Activated CD4-positive, alpha-beta T cell treated with anti-CD3 and anti-CD28 coated beads for 48 hours (primary cell): ENCODE data around the gene GTF3C5.

Experiments used
- DNase-seq: peaks from one replicate; pipeline ENCODE4 v3.0.0-alpha.2; 2020

The GTF3C5 gene

DNA sequence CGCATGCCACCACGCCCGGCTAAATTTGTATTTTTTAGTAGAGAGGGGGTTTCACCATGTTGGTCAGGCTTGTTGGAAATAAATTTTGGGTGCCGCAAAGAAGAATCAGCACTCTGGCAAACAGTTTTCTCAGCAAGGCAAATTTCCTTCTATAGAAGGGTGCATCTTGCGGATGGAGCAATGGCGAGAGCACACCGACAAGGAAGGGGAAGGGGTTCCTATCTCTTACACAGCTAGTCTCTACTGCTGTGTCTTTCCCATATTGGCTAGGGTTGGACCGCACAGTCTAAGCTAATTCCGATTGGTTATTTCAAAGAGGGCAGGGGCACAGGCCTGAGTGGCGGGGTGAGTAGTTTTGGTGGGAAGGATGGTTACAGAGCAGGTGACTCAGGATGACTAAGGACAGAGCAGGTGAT, 707 bp downstream of the GTF3C5 start:
- peak; percentile 54 for DNase-seq

DNA sequence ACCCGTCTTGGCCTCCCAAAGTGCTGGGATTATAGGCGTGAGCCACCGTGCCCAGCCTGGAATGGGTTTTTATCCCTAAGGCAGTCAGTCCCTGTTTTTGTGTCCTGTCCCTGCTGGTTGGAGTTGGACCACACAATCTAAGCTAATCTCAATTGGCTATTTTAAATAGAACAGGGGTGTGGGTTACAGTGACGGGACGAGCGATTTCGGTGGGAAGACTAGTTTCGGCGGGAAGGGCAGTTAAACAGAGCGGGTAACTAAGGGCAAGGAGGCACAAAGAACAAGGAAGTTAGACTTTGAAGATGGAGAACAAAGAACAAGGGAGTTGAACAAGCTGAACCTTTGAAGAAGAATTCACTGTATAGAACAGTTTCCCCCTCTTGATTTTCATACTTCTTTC, 1.4 kb downstream of the GTF3C5 start:
- DNase-seq: no peak

DNA sequence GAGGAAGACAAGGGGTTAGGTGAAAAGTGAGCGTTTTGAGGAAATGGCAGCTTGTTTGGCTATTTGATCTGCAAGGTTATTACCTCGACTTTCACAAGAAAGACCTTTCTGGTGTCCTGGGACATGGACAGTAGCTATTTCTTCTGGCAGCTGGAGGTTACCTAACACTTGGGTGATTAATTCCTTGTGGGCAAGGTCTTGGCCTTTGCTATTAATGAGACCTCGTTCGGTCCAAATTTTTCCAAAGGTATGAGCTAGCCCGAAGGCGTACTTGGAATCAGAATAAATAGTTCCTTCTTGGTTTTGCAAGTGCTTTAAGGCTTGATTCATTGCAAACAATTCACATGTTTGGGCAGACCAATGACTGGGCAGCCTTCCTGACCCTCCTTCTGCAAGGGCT, 4.9 kb downstream of the GTF3C5 start:
- no peak for DNase-seq

DNA sequence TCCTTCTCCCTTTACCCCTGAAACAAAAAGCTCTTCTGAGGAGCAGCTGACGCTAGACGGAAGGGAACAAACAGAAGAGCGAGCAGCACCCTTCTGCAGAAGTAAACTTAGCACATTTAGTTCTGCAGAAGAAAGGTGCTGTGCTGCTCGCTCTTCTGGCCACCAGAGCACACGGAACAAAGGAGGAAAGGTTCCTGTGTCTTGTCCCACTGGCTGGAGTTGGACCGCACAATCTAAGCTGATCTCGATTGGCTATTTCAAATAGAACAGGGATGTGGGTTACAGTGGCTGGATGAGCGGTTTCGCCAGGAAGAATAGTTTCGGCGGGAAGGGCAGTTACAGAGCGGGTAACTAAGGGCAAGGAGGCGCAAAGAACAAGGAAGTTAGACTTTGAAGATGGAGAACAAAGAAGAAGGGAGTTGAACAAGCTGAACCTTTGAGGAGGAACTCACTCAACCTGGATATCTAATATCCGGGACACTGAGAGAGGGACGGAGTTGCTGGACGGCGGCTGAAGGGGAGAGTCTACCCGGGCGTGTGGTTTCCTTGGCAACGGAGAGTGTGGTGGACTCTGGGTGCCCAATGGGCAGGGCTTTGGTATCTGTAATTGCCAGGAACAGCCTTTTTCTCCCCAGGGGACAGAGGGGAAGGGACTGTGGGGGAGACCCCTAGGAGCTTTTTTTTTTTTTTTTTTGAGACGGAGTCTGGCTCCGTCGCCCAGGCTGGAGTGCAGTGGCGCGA, 7.1 kb downstream of the GTF3C5 start:
- DNase-seq: no peak

DNA sequence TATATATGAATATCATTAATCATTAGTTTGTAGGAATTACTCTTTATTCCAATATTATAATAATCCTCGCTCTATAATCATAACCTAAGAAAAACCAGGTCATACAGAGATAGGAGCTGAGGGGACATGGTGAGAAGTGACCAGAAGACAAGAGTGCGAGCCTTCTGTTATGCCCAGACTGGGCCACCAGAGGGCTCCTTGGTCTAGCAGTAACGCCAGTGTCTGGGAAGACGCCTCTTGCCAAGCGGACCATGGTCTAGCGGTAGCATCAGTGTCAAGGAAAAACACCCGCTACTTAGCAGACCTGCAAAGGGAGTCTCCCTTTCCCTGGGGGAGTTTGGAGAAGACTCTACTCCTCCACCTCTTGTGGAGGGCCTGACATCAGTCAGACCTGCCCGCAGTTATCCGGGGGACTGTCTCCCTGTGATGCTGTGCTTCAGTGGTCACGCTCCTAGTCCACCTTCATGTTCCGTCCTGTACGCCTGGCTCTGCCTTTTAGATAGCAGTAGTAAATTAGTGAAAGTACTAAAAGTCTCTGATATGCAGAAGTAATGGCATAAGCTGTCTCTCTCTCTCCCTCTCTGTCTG, 10.2 kb downstream of the GTF3C5 start:
- DNase-seq: peak; percentile 60

DNA sequence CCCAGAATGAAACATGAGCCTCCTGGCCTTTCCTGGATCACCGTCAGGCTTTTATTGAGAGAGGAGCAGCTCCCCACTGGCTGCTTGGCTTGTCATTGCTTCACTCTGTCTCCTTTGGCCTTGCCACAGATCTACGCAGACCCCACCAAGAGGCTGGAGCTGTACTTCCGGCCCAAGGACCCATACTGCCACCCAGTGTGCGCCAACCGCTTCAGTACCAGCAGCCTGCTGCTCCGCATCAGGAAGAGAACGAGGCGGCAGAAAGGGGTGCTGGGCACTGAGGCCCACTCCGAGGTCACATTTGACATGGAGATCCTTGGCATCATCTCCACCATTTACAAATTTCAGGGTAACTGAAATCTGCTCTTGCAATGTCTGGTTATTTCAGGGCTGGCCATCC, 11.2 kb downstream of the GTF3C5 start:
- DNase-seq: no peak

DNA sequence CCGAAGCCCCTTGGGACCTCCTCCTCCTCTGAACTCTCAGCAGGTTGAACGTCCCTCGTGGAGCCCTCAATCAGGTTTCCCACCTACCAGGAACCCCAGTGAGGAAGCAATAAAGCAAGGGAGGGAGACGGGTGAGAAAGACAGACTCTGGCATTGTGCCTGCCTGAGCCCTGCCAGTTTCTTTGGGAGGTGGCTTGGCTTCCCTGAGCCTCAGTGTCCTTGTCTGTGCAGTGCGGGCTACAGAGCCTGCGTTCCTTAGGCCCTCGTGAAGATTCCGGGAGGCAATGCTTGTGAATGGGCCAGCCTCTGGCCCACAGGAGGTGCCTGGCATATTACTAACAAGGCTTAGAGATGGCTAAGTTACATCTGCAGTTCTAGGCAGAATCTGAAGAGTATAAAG, 11.9 kb downstream of the GTF3C5 start:
- DNase-seq: no peak

DNA sequence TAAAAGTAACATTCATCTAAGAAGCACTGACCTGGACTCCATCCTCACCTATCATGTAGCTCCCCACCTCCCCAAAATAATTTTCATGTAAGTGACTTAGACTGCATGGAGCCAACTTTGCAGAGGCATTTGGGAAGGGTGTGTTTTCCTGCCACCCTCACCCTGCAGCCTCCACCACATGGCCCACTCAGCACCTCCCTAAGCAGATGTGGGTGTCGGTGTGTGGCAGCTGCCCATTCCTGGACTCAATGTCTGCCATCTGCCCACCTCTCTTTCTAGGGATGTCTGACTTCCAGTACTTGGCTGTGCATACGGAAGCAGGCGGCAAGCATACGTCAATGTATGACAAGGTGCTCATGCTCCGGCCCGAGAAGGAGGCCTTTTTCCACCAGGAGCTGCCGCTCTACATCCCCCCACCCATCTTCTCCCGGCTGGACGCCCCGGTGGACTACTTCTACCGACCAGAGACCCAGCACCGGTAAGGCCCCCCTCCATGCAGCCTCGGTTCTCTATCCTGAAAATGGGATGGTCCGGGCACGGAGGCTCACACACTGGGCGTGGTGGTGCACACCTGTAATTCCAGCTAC, 12.7 kb downstream of the GTF3C5 start:
- DNase-seq: no peak

DNA sequence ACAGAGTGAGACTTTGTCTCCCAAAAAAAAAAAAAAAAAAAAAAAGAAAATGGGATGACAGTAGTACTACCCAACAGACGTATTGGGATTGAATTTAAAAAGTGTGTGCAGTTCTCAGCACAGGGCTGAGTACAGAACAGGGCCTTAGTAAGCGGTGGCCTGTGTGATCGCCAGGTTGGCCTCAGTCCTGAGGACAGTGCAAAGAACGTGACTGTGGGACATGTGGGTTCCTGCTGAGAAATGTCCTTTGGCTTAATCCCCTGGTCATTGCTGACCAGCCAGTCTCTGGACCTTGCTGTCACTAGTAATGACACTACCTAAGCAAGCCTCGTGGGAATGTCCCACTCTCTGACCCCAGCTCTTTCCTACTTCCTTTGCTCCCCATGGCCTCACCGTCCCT, 13.3 kb downstream of the GTF3C5 start:
- DNase-seq: no peak

DNA sequence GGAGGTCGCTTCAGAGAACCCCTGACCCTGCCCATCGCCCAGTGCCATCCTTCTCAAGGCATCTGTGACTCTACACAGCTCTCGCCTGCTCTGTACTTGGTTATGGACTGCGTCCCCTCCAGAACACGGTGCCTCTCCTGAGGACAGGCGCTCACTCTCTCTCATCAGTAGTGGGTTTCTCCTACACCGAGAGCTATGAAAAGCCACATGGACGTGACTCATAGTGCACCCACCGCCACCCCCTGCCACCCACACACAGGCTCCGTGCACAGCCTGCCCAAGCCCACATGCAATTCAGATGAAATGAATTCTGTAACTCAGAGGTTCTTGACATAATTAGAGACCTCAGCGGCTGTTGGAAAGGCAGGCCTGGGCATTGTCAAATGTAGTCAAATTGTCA, 13.9 kb downstream of the GTF3C5 start:
- no peak for DNase-seq

DNA sequence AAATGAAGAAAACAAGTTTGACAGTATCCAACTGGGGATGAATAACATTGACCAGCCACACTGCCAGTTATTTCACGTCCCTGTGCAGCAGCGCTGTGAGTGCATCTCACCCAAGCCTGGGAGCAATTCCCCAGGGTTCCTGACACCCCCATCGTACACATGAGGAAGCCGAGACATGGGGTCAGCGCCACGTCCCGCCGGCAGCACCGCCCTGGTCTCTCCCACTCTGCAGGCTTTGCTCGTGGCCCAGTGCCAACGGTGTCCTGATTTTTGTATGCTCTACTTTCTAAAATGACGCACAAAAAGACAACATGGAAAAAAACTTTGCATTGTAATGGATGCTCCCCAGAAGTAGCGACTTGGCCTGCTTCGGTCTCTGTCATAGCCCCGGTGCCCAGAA, 14.3 kb downstream of the GTF3C5 start:
- DNase-seq: no peak

DNA sequence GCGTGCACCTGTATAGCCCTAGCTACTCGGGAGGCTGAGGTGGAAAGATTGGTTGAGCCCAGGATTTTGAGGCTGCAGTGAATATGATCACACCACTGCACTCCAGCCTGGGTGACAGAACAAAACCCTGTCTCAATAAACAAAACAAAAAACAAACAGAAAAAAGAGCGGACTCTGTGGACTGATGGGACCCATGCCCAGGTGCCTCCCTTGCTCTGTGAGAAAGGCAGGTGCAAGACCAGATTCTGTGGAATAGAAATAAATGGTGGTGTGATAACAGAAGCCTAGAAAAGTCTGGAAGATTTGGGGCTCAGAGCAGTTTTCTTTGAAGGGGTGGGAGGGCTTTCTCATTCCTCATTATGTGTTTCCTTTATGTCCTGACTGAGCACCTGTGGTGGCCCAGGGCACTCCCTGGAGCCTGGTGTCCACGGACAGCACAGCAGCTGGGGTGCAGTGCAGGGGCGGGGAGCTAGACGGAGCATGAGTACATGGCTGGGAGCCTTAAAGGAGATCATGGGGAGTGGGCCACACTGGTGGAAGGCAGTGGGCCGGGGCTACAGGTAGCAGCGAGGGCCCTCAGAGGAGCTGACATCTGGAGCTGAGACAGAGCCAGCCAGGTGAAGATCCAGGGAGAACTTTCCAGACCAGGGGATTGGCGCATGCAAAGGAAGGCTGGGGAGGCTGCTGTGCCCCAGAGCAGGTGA, 15.6 kb downstream of the GTF3C5 start:
- DNase-seq: no peak

DNA sequence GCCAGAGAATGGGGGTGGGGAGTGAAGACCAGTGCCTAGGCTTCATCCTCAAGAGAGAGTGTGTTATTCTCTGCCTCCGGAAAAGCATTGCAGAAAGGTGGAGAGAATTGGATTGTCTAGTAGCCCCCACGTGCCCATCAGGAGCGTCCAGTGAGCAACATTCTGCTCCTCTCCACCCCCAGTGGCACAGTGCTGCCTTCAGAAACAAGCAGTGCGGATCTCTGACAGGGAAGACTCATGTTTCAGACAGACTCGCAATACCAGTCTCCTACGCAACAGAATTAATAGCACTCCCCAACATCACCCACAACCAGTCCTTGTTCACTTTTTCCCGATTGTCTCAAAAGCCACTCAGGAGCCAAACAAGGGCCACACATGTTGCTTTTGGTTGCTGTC, 16.1 kb downstream of the GTF3C5 start:
- no peak for DNase-seq

DNA sequence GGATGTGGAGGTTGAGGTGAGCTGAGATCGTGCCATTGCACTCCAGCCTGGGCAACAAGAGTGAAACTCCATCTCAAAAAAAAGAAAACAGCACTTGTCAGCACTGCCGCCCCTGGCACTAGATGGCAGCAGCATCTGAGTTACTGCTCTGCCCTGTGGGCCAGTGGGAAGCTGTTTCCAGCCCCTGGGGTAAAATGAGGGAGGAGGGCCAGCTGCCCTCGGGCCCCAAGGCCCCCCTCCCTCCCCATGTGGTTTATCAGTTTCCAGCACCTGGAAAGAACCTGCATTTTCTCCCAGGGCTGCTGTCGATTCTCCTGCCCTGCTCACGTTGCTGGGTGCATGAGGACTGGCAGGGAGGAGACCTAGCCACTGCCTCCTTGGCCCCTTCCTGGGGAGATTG, 17.8 kb downstream of the GTF3C5 start:
- DNase-seq: peak; percentile 38

DNA sequence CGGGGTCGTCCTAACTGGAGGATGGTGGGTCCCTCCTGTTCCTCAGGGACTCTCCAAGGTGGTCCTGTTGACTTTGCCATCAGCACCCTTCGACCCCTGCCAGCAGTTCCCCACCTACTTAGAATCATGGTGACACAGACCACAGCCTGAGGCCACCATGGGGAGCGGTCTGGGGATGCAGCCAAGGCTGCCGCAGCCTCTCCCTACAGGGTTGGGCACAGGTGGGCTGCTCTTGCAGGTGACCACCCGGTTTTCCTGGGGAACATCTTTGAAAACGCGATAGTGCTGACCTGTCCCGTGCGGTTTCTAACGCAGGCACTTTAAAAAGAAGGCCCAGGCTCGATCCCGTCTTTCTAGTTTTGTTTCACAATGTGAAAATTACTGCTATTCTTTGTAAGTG, 18.2 kb downstream of the GTF3C5 start:
- DNase-seq: no peak

DNA sequence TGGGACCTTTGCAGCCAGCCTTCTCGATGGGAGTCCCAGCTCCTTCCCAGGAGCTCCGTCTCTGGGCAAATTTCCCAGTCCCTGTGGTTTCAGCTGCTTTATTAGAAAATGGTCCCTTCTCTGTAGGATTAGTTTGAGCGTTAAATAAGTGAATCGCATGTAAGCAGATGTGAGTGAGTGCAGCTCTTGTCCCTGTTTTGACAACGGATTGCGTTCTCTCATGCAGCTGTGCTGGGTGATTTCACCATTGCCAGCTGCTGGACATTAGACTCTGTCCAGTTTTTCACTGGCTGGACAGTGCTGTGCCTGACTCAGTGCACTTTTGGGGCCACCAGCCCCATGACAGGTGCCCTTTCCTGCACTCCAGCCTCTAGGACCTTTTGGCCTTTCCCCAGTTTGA, 19.3 kb downstream of the GTF3C5 start:
- no peak for DNase-seq

DNA sequence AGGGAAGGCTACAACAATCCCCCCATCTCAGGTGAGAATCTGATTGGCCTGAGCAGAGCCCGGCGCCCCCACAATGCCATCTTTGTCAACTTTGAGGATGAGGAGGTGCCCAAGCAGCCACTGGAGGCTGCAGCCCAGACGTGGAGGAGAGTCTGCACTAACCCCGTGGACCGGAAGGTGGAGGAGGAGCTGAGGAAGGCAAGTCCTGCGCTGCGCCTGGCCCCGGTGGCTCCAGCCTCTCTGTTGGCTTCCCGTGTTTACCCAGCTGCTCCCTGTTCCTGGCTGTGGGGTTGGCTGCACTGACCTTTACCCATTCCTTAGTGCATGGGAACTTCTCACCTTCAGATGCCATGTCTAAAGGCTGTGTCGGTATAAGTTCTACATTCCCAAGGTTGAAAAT, 20.0 kb downstream of the GTF3C5 start:
- no peak for DNase-seq

DNA sequence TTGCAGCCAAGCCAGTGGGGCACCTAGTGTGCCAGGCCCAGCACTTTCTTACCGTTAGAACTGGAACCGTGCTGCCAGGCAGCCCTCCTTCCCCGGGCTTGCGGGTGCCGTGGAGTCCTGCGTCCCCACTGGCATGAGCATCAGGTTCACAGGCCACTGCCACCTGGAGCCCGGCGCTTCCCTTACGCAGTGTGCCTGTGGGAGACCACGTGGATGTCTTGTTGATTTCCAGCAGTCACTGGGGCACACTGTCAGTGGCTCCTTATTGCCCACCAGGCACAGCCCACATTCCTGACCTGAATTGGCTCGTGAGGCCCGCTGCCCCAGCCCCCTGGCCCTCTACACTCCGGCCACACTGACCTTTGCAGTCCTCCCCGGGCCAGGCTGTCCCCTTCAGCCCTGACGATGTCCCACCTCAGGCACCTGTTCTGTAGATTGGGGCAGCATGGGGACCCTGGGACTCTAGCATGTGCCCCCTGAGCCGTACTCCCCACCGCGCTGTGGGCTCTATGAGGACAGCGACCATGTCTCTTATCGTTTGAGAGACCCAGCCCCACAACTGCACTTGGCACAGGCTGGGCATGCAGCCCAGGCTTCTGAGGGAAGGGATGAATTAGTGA, 20.6 kb downstream of the GTF3C5 start:
- DNase-seq: no peak

DNA sequence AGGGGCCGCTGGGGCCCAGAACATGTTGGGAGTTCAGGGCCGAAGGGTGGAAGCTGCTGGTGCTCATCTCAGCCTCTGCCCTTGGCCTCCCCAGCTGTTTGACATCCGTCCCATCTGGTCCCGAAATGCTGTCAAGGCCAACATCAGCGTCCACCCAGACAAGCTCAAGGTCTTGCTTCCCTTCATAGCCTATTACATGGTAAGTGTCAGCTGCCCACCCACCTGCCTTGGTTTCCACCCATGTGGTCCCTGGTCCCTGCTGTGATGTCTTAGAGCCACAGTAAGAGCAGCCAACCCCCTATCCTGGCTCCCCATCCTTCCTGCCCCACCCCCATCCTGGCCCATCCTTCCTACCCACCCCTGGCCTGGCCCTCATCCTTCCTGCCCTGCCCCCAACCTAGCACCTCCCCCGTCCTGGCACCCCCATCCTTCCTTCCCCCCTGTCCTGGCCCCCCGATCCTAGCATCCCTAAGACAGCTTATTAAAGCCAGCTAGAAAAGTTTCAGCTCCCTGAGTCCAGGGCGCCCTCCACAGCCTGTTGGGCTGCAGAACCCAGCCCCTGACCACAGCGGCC, 21.3 kb downstream of the GTF3C5 start:
- no peak for DNase-seq

DNA sequence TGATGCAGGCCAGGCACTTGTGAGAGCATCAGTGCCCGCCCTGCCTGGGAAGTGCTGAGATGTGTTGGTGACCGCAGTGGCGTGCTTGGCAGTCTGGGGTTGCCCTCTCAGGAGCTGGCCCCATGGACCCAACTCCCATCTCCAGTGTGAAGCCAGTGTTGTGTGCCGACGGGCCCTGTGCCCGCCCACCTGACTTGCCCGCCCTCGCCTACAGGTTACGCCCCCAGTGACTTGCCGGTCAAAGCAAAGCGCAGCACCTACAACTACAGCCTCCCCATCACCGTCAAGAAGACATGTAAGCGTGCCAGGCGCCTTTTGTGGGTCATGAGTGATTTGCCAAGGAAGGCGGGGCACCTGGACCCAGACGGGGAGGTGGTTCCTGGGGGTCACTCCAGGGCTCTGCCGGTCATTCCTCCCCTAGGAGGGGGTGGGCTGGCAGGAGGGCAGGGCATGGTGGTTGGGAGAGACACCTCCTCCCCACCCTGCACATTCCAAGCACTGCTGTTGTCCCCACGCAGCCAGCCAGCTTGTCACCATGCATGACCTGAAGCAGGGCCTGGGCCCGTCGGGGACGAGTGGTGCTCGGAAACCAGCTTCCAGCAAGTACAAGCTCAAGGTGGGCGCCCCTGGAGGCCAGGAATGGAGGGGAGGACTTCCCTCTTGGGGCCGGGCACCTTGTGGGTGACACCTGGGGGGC, 23.5 kb downstream of the GTF3C5 start:
- DNase-seq: no peak

DNA sequence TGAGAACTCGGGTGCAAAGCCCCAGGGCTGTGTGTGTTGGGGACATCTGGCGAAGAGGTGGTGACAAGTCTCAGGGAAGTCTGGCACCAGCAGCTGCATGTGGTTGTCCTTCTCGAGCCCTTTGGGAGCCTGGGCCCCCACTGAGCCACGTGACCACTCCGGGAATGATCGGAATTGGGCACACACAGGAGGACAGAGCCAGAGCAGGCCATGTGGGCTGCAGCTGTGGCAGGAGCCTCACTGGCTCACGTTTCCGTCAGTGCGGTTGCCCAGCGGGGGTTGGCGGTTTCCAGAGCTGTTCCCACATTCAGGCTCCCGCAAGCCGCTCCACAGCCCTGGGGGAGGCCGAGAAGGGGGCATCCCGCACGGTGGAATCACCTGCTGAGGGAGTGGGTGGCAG, 24.2 kb downstream of the GTF3C5 start:
- no peak for DNase-seq

DNA sequence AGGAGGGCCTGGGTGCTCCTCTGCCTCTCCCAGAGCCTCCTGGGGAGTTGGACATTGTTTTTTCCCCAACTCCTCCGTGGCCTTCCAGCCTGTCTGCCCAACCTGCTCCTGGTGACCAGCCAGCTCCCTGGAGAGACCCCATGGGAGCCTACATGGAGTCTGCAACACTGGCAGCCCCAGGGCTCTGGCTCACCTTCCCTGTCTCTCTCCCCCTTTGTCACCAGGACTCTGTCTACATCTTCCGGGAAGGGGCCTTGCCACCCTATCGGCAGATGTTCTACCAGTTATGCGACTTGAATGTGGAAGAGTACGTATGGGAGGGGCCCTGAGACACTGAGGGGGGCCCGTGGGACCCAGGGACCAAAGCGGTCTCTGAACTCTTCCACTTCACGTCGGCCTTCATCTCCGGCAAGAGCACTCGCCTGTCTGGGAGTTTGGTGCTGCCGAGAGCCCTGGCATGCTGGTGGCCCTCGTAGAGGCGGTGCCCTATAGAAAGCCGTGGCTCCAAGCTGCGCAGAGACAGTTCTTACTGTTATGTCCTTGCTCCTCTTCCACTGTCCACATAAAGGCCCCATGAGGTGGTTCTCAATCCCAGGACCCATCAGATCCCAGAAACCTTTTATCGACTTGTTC, 25.1 kb downstream of the GTF3C5 start:
- DNase-seq: no peak
